Measurements from ENCODE around the gene IGF2R. TPM values are rescaled to one million over a fixed set of nuclear protein-coding genes. Genes with fewer than 3 reads are reported as not detected.

The IGF2R gene
- total and polyA plus RNA-seq, 2 of the 13 experiments (the other 11 are each of a cell fraction or from before 2014, with no cell fraction given): 38.3 to 70.0 TPM

- TF ChIP-seq CREM (IDR thresholded peaks at IDR 0.05): peak; percentile 59
- TF ChIP-seq CREM (CRISPR knock-in tag; IDR thresholded peaks at IDR 0.05): no peak
- 0 out of 2 replicates have a peak, but pooled peaks have one; percentile 43 for TF ChIP-seq SOX13 (IDR thresholded peaks at IDR 0.05)
- TF ChIP-seq SOX13 (CRISPR knock-in tag; conservative IDR thresholded peaks at IDR 0.05 in 1 of 2, IDR thresholded peaks at IDR 0.05 in 1 of 2): peak in 1 of 2 experiments; percentile 93; a peak in 2 of 4 replicates
- TF ChIP-seq TFE3 (CRISPR knock-in tag; IDR thresholded peaks at IDR 0.05): 0 out of 2 replicates have a peak, but pooled peaks have one; percentile 40
- peak; percentile 86 for TF ChIP-seq HNF4A (CRISPR knock-in tag; IDR thresholded peaks at IDR 0.05)
- TF ChIP-seq HIVEP1 (CRISPR knock-in tag; IDR thresholded peaks at IDR 0.05): peak; percentile 89
- TF ChIP-seq ZNF333 (CRISPR knock-in tag; IDR thresholded peaks at IDR 0.05; ENCODE audit: borderline replicate concordance): 0 out of 2 replicates have a peak, but pooled peaks have one; percentile 54
- TF ChIP-seq MEIS1 (CRISPR knock-in tag; IDR thresholded peaks at IDR 0.05; ENCODE audit: borderline replicate concordance): no peak
- TF ChIP-seq ARNT (IDR thresholded peaks at IDR 0.05): no peak
- TF ChIP-seq ZSCAN25 (CRISPR knock-in tag; IDR thresholded peaks at IDR 0.05): peak; percentile 56; the same call in 1 of the 2 replicates
- TF ChIP-seq HHEX (CRISPR knock-in tag; IDR thresholded peaks at IDR 0.05): peak; percentile 90
- TF ChIP-seq ZNF75D (CRISPR knock-in tag; IDR thresholded peaks at IDR 0.05; ENCODE audit: borderline replicate concordance): no peak
- TF ChIP-seq NFKB2 (CRISPR knock-in tag; IDR thresholded peaks at IDR 0.05; ENCODE audit: borderline replicate concordance): 0 out of 2 replicates have a peak, but pooled peaks have one; percentile 12
- no peak for TF ChIP-seq ZNF550 (CRISPR knock-in tag; IDR thresholded peaks at IDR 0.05; ENCODE audit: borderline replicate concordance)
- no peak for TF ChIP-seq HOXA7 (CRISPR knock-in tag; IDR thresholded peaks at IDR 0.05)
- peak; percentile 64; the same call in 1 of the 2 replicates for TF ChIP-seq YEATS4 (CRISPR knock-in tag; IDR thresholded peaks at IDR 0.05; ENCODE audit: borderline replicate concordance)
- peak; percentile 31 for TF ChIP-seq ZEB1 (IDR thresholded peaks at IDR 0.05; ENCODE audit: insufficient replicate concordance, low read depth)
- peak; percentile 95; the same call in 1 of the 2 replicates for TF ChIP-seq ZNF703 (CRISPR knock-in tag; IDR thresholded peaks at IDR 0.05; ENCODE audit: borderline replicate concordance)
- TF ChIP-seq HOXA5 (CRISPR knock-in tag; IDR thresholded peaks at IDR 0.05): peak; percentile 91
- TF ChIP-seq ZBTB39 (CRISPR knock-in tag; IDR thresholded peaks at IDR 0.05): no peak
- peak; percentile 87 for TF ChIP-seq ZMYM4 (CRISPR knock-in tag; IDR thresholded peaks at IDR 0.05)
- no peak for TF ChIP-seq ZBTB3 (CRISPR knock-in tag; IDR thresholded peaks at IDR 0.05; ENCODE audit: borderline replicate concordance, low read depth)
- TF ChIP-seq FOXJ3 (CRISPR knock-in tag; IDR thresholded peaks at IDR 0.05; ENCODE audit: borderline replicate concordance): peak; percentile 95
Observed at GRCh38 chr6:160137130-160137988, 168.5 kb downstream of the IGF2R start (continued).

Data from HepG2 (cell line).